ENCODE data around the gene RPS5. TPM values are rescaled to one million over a fixed set of nuclear protein-coding genes. Genes with fewer than 3 reads are reported as not detected.

The RPS5 gene
- total RNA-seq, 1 experiment from 2014 or later, result 1,982 TPM

- no peak overlapping the region for H2AFZ ChIP-seq (ENCODE audit: low read depth, low read length, poor library complexity, severe bottlenecking)
- H3K9me2 ChIP-seq (ENCODE audit: insufficient read depth), result no peaks in the 10 kb centered on the region
- ATAC-seq (no peak), DNase-seq (ENCODE audit: low read depth, low spot score) (no peak)
- no TSS peak for BruUV-seq (replicated peaks)
- H3K79me2 ChIP-seq (ENCODE audit: insufficient read depth, low read length), result no peaks in the 10 kb centered on the region
- H3K4me3 ChIP-seq (replicated peaks in 1 of 2; ENCODE audit: low read depth in 1 of 2, low read length in 2 of 2), result no peak overlapping the region
- intact Hi-C loops (cut with micrococcal nuclease), result no loop called here
- TF ChIP-seq EZH2 (IDR thresholded peaks at IDR 0.05), result no peak
- no peaks in the 10 kb centered on the region for H4K20me1 ChIP-seq (ENCODE audit: insufficient read depth)
- H3K27me3 ChIP-seq (ENCODE audit: insufficient read depth, low read length), result no peaks in the 10 kb centered on the region
- H3K36me3 ChIP-seq (ENCODE audit: control insufficient read depth in 1 of 2, insufficient read depth in 2 of 2, low read length in 2 of 2), result no peaks in the 10 kb centered on the region
- H3K27ac ChIP-seq (ENCODE audit: low read depth, low read length), result no peak overlapping the region
- CTCF ChIA-PET, result no interaction called here
- no peaks in the 10 kb centered on the region for H3K4me1 ChIP-seq (ENCODE audit: control insufficient read depth in 1 of 2, insufficient read depth in 2 of 2, low read length in 2 of 2)
- no peaks in the 10 kb centered on the region for H3K9me3 ChIP-seq (ENCODE audit: control insufficient read depth in 1 of 2, insufficient read depth in 1 of 2, low read depth in 1 of 2, low read length in 2 of 2)
- POLR2A ChIA-PET, result no interaction called here
- no peak overlapping the region for H3K4me2 ChIP-seq (ENCODE audit: low read length)
- RAD21 ChIA-PET (ENCODE audit: low non-redundant PET in 1 of 2, low total read pairs in 2 of 2, uncharacterized antibody in 2 of 2, unreplicated experiment in 2 of 2), result interaction anchor here in 1 of 2 experiments (0.6 kb wide), 1 partner anchor 27 kb away, joined by 3 read pairs; no protein-coding TSS in a partner anchor
- no peak overlapping the region for H3K9ac ChIP-seq (ENCODE audit: low read length)
These were observed 37.5 kb upstream of the RPS5 start for GRCh38 chr19:58349590-58349989.

GRCh38 chr19:58350001-58350861 is 36.8 kb upstream of the RPS5 start:
- H3K4me3 ChIP-seq (replicated peaks in 1 of 2; ENCODE audit: low read depth in 1 of 2, low read length in 2 of 2), result no peak overlapping the region
- no peaks in the 10 kb centered on the region for H4K20me1 ChIP-seq (ENCODE audit: insufficient read depth)
- no peak overlapping the region for H3K4me2 ChIP-seq (ENCODE audit: low read length)
- intact Hi-C loops (cut with micrococcal nuclease), result no loop called here
- RAD21 ChIA-PET (ENCODE audit: low non-redundant PET in 1 of 2, low total read pairs in 2 of 2, uncharacterized antibody in 2 of 2, unreplicated experiment in 2 of 2), result interaction anchor here in 1 of 2 experiments (0.6 kb wide), 1 partner anchor 26 kb away, joined by 3 read pairs; no protein-coding TSS in a partner anchor
- no peaks in the 10 kb centered on the region for H3K9me3 ChIP-seq (ENCODE audit: control insufficient read depth in 1 of 2, insufficient read depth in 1 of 2, low read depth in 1 of 2, low read length in 2 of 2)
- H3K9me2 ChIP-seq (ENCODE audit: insufficient read depth), result no peaks in the 10 kb centered on the region
- BruUV-seq (replicated peaks), result no TSS peak
- no peak for DNase-seq (ENCODE audit: low read depth, low spot score)
- no peak overlapping the region for H2AFZ ChIP-seq (ENCODE audit: low read depth, low read length, poor library complexity, severe bottlenecking)
- H3K27me3 ChIP-seq (ENCODE audit: insufficient read depth, low read length), result no peaks in the 10 kb centered on the region
- ATAC-seq, result no peak
- CTCF ChIA-PET, result no interaction called here
- no peaks in the 10 kb centered on the region for H3K36me3 ChIP-seq (ENCODE audit: control insufficient read depth in 1 of 2, insufficient read depth in 2 of 2, low read length in 2 of 2)
- no peak overlapping the region for H3K9ac ChIP-seq (ENCODE audit: low read length)
- H3K27ac ChIP-seq (ENCODE audit: low read depth, low read length), result no peak overlapping the region
- H3K4me1 ChIP-seq (ENCODE audit: control insufficient read depth in 1 of 2, insufficient read depth in 2 of 2, low read length in 2 of 2), result no peaks in the 10 kb centered on the region
- POLR2A ChIA-PET, result no interaction called here
- no peaks in the 10 kb centered on the region for H3K79me2 ChIP-seq (ENCODE audit: insufficient read depth, low read length)
- TF ChIP-seq TCF7L2 (IDR thresholded peaks at IDR 0.05; ENCODE audit: borderline replicate concordance, extremely low read depth, insufficient read depth, insufficient read length) (no peak), ZNF274 (IDR thresholded peaks at IDR 0.05; ENCODE audit: low read depth, low read length) (no peak), SP1 (IDR thresholded peaks at IDR 0.05; ENCODE audit: low read depth) (no peak), CBX3 (IDR thresholded peaks at IDR 0.05; ENCODE audit: low read depth) (no peak), FOSL1 (IDR thresholded peaks at IDR 0.05; ENCODE audit: low read depth) (no peak), SRF (IDR thresholded peaks at IDR 0.05; ENCODE audit: low read depth) (no peak), ZFX (IDR thresholded peaks at IDR 0.05) (no peak), EZH2 (IDR thresholded peaks at IDR 0.05) (no peak), YY1 (IDR thresholded peaks at IDR 0.05; ENCODE audit: extremely low read depth, insufficient replicate concordance, low read depth, low read length) (no peak), JUND (IDR thresholded peaks at IDR 0.05) (no peak), EZH2phosphoT487 (IDR thresholded peaks at IDR 0.05; ENCODE audit: borderline replicate concordance) (no peak), POLR2A (IDR thresholded peaks at IDR 0.05; ENCODE audit: borderline replicate concordance, extremely low read depth, insufficient read depth, insufficient read length) (no peak), ELF1 (IDR thresholded peaks at IDR 0.05; ENCODE audit: borderline replicate concordance, low read depth) (no peak), CTCF (IDR thresholded peaks at IDR 0.05 in 2 of 3, conservative IDR thresholded peaks at IDR 0.05 in 1 of 3; ENCODE audit: borderline replicate concordance in 1 of 3, insufficient read depth in 1 of 3, low read depth in 2 of 3, low read length in 2 of 3) (no peak)
- TF ChIP-seq, protein P1, sequence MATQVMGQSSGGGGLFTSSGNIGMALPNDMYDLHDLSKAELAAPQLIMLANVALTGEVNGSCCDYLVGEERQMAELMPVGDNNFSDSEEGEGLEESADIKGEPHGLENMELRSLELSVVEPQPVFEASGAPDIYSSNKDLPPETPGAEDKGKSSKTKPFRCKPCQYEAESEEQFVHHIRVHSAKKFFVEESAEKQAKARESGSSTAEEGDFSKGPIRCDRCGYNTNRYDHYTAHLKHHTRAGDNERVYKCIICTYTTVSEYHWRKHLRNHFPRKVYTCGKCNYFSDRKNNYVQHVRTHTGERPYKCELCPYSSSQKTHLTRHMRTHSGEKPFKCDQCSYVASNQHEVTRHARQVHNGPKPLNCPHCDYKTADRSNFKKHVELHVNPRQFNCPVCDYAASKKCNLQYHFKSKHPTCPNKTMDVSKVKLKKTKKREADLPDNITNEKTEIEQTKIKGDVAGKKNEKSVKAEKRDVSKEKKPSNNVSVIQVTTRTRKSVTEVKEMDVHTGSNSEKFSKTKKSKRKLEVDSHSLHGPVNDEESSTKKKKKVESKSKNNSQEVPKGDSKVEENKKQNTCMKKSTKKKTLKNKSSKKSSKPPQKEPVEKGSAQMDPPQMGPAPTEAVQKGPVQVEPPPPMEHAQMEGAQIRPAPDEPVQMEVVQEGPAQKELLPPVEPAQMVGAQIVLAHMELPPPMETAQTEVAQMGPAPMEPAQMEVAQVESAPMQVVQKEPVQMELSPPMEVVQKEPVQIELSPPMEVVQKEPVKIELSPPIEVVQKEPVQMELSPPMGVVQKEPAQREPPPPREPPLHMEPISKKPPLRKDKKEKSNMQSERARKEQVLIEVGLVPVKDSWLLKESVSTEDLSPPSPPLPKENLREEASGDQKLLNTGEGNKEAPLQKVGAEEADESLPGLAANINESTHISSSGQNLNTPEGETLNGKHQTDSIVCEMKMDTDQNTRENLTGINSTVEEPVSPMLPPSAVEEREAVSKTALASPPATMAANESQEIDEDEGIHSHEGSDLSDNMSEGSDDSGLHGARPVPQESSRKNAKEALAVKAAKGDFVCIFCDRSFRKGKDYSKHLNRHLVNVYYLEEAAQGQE (IDR thresholded peaks at IDR 0.05; ENCODE audit: low read depth), result no peak
